ENCODE measurements around the gene MYO9A.

MYO9A gene

GRCh38 chr15:71810256-71811035 is 307.5 kb downstream of the MYO9A start, which contains the start of gene NR2E3:
TSS of gene NR2E3 (plus strand) at chr15:71810554. CDS start at chr15:71810744, 190 bp downstream.
- no peak for TF ChIP-seq CTCF (IDR thresholded peaks at IDR 0.05; ENCODE audit: control insufficient read depth, extremely low read depth, insufficient read depth)
- no peak within 1 kb of the TSS for H3K4me3 ChIP-seq (ENCODE audit: low read depth, low read length)
- no peak for DNase-seq (ENCODE audit: low read depth)

GRCh38 chr15:71809346-71809745 is 308.6 kb downstream of the MYO9A start:
- no peak for DNase-seq (ENCODE audit: low read depth)
- no peak for TF ChIP-seq CTCF (IDR thresholded peaks at IDR 0.05; ENCODE audit: control insufficient read depth, extremely low read depth, insufficient read depth)
- no peak overlapping the region for H3K4me3 ChIP-seq (ENCODE audit: low read depth, low read length)

GRCh38 chr15:71808311-71809020 is 309.5 kb downstream of the MYO9A start:
- DNase-seq (ENCODE audit: low read depth), result no peak
- TF ChIP-seq CTCF (IDR thresholded peaks at IDR 0.05; ENCODE audit: control insufficient read depth, extremely low read depth, insufficient read depth), result no peak
- no peak overlapping the region for H3K4me3 ChIP-seq (ENCODE audit: low read depth, low read length)

- no peak for TF ChIP-seq CTCF (IDR thresholded peaks at IDR 0.05; ENCODE audit: control insufficient read depth, extremely low read depth, insufficient read depth)
- DNase-seq (ENCODE audit: low read depth), result no peak
- H3K4me3 ChIP-seq (ENCODE audit: low read depth, low read length), result no peak overlapping the region
Observed at GRCh38 chr15:71807691-71808091, 310.3 kb downstream of the MYO9A start.

GRCh38 chr15:71807125-71807629 is 310.8 kb downstream of the MYO9A start:
- H3K4me3 ChIP-seq (ENCODE audit: low read depth, low read length), result no peak overlapping the region
- TF ChIP-seq CTCF (IDR thresholded peaks at IDR 0.05; ENCODE audit: control insufficient read depth, extremely low read depth, insufficient read depth), result no peak
- DNase-seq (ENCODE audit: low read depth), result no peak

GRCh38 chr15:71806452-71806931 is 311.5 kb downstream of the MYO9A start:
- no peak overlapping the region for H3K4me3 ChIP-seq (ENCODE audit: low read depth, low read length)
- no peak for TF ChIP-seq CTCF (IDR thresholded peaks at IDR 0.05; ENCODE audit: control insufficient read depth, extremely low read depth, insufficient read depth)
- no peak for DNase-seq (ENCODE audit: low read depth)
